Stimulated activated CD4-positive, alpha-beta T cell treated with anti-CD3 and anti-CD28 coated beads, Interleukin-2, amount 100 ng/mL, for 4 hours (primary cell): ENCODE data around the gene RGS3.
A peak's percentile ranks its signal among the peaks of the same experiment; 100 is the strongest.

ENCODE experiments used
- DNase-seq: peaks from one replicate; pipeline ENCODE4 v3.0.0-alpha.2; 2020; ENCODE audit warnings: low read depth

RGS3 gene

GRCh38 chr9:113570749-113571711 lies 107.5 kb downstream of the RGS3 start:
- no peak for DNase-seq

DNA sequence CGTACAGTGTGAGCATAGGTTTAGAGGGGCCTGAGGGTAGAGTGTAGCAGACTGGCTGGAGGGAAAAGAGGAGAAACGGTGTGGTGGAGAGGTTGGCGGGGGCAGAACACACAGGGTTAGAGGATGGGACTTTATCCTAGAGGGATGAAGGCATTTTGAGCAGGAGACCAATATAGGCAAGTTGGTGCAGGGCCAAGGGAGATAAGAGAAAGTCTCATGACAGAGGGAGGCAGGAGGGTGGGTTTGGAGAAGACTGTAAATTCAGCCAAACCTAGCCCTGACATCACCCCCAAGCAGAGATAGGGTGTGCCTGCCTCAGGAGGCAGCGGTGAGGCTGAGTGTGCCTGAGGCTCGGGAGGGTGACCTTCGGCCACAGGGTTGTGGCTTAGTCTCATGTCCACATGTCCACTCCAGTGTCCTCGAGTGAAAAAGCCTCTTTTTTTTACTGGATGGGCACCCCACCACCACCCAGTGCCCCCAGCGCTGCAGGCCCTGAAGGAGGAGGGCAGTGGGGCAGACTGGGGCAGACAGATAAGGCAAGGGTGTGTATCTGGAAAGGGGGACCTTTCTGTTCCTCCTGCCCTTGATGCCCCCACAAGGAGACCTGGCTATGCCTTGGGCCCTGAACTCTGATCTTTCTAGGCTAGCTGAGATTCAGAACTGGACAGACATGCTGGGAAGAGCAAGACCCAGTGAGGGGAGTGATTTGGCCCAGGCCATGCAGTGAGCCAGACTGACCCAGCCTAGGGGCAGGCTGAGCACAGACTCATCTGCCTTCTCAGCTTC lies 108.7 kb downstream of the RGS3 start:
- DNase-seq, result no peak

GRCh38 chr9:113573046-113573958 lies 109.8 kb downstream of the RGS3 start:
- no peak for DNase-seq

- DNase-seq, result no peak
These were observed 110.4 kb downstream of the RGS3 start for GRCh38 chr9:113573959-113574352.

DNA sequence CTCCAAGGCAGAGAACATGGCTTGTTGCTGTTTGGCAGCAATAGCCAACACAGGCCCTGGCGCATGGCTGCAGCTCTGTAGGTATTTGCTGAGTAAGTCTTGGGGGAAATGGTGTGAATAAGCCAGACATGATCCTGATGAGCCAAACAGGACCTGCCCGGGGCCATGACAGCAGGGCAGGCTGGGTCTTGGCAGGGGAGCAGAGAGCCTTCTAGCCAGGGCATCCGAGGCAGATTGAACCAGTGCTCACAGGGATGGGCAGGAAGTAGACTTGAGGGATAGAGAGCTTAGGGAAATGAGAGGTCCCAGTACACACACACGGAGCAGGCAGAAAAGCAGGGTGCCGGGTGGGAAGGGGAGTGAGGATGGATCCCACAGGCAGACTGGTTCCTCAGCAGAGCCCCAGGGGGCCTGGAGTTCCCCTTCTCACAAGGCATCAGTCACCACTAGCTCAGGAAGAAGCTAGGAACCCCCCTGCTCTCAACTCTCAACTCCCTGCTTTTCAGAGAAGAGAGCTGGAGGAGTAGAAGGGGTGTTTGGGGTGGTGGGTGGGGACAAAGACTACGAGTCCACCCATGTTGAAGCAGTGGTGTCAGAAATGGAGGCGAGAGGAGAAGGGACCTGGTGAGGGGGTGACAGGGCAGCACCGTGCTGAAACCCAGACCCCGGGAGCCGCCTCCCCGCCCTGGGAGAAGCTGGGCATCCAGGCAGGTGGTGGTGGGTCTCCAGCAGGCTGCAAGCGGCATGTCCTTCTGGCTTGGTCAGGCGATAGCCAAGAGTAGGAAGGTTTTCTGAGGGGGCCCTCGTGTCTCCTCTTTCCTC lies 111.1 kb downstream of the RGS3 start:
- DNase-seq, result no peak

- DNase-seq, result no peak
These were observed 114.2 kb downstream of the RGS3 start for GRCh38 chr9:113577525-113578261.

GRCh38 chr9:113578279-113578865 lies 114.8 kb downstream of the RGS3 start:
- DNase-seq, result no peak

- DNase-seq, result peak; percentile 76
These were observed 115.4 kb downstream of the RGS3 start for GRCh38 chr9:113578882-113579282.

DNA sequence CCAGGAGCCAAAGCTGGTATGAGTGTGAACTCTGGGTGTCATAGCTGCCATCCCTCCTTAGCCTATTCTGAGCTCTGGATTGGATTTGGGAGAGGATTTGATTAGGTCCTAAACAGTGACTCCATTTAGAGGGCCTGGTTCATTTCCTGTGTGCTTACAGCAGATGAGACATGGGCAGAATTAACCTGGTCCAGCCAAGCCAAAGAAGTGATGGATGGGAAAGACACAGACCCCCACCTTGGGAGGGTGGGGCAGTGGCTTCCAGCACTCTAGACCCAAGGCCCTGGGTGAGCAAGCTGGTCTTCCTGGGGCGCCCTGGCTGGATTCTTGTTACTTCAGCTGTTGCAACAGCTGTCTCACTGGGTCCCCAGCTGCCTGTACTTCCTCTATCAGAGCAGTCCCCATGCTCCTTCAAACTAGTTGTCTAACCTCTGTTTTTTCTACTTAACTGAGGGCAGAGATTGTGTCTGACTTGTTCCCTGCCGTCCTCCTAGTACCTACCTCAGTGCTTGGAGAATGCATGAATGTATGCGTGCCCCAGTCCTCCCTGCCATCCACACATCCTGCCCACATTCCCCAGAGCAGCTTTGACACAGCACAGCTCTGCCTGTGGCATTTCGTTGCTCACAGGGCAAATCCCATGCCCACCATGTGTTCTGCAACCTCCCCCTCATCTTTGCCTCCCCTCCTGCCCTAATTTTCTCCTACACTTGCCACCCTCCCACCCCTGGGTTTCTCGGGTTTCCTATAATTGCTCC lies 115.9 kb downstream of the RGS3 start:
- DNase-seq, result no peak

- DNase-seq, result peak; percentile 62
These were observed 116.8 kb downstream of the RGS3 start for GRCh38 chr9:113580041-113580953.

DNA sequence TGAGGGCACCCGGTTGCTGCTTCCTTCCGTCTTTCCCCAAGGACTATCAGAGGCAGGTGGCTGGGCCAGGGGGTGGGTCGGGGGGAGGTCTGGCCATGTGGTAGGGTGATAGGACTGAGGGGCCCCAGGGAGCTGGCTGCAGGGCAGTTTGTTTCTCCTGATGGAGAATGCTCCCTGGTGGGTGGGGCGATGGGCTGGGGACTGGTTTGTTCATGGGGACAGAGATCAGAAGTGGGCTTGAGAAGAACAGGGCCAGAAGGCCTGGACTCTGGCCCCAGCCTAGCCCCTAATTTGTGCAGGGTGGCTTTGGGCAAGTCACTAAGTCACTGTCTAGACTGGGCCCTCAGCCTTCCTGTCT lies 117.4 kb downstream of the RGS3 start:
- no peak for DNase-seq

GRCh38 chr9:113581865-113582697 lies 118.6 kb downstream of the RGS3 start:
- DNase-seq, result peak; percentile 72

- no peak for DNase-seq
These were observed 119.2 kb downstream of the RGS3 start for GRCh38 chr9:113582698-113583200.

GRCh38 chr9:113583511-113584427 lies 120.2 kb downstream of the RGS3 start:
- no peak for DNase-seq

- no peak for DNase-seq
These were observed 121.0 kb downstream of the RGS3 start for GRCh38 chr9:113584428-113585084.

DNA sequence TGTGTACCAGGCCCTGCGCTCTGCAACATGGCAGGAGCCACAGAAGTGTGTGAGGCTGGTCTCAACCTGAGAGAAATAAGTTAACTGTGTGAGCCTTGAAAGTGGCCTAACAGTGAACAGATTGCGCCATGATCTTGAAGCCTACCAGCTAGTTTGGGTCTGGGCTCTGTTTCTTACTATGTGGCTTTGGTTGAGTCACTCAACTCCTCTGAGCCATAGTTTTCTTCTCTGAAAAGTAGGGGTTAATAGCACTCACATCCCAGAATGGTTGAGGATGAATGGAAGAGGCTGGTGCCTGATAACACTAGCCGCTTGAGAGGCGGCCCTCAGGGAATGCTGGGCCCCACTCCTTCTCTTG lies 121.5 kb downstream of the RGS3 start:
- no peak for DNase-seq
